CD4-positive, alpha-beta T cell (primary cell): ENCODE results near the gene THOC7. TPM values are rescaled to one million over a fixed set of nuclear protein-coding genes. Genes with fewer than 3 reads are reported as not detected.
A peak's percentile ranks its signal among the peaks of the same experiment; 100 is the strongest.

ENCODE experiments used
- ATAC-seq: fragments of 200-7000 bp; cut with Tn5 transposase; one replicate; pipeline ENCODE4 v1.10.0; 2022; ENCODE audit warnings: mild to moderate bottlenecking; ENCODE audit not compliant: poor library complexity
- CTCF ChIA-PET: fragments of 350-600 bp; sonication (Branson Sonifier 250); formaldehyde crosslinking; loops from one replicate; lab custom pipeline; 2021; ENCODE audit warnings: antibody characterized with exemption, inconsistent platforms; lab: Charles Lee
- POLR2A ChIA-PET: fragments of 350-600 bp; sonication (Branson Sonifier 250); formaldehyde crosslinking; loops from one replicate; lab custom pipeline; 2021; ENCODE audit warnings: antibody characterized with exemption, inconsistent platforms; lab: Charles Lee
- DNase-seq, 14 experiments: peaks; one replicate each; pipeline ENCODE4 v3.0.0-alpha.2; 2013 to 2020; ENCODE audit warnings: mixed read lengths in 2 of 14
- H3K27ac ChIP-seq, 2 donors: one replicate each; pipeline versions ENCODE4 v1.5.1 to v1.7.0; 2013; ENCODE audit warnings: low read length in 2 of 2, low read depth in 1 of 2, mild to moderate bottlenecking in 1 of 2
- H3K27me3 ChIP-seq, 2 experiments: 1 replicate in 1 of 2; 2 replicates in 1 of 2; pipeline versions ENCODE4 v1.6.1 to v1.7.0; 2013; ENCODE audit warnings: low read length in 2 of 2, control low read depth in 1 of 2, mild to moderate bottlenecking in 1 of 2, moderate library complexity in 1 of 2; ENCODE audit not compliant: insufficient read depth in 2 of 2, control insufficient read depth in 1 of 2
- H3K36me3 ChIP-seq: one replicate; pipeline ENCODE4 v1.6.1; 2013; ENCODE audit warnings: low read length, control low read depth; ENCODE audit not compliant: insufficient read depth
- H3K4me1 ChIP-seq: one replicate; pipeline ENCODE4 v1.6.1; 2013; ENCODE audit warnings: low read length, control low read depth; ENCODE audit not compliant: insufficient read depth
- H3K4me3 ChIP-seq: one replicate; pipeline ENCODE4 v1.5.1; 2013; ENCODE audit warnings: mild to moderate bottlenecking, low read length, moderate library complexity
- H3K9me3 ChIP-seq, 2 experiments: 1 replicate in 1 of 2; 2 replicates in 1 of 2; pipeline versions ENCODE4 v1.6.1 to v1.7.0; 2013; ENCODE audit warnings: low read length in 2 of 2, mild to moderate bottlenecking in 2 of 2, control low read depth in 1 of 2, moderate library complexity in 1 of 2; ENCODE audit not compliant: control insufficient read depth in 1 of 2, insufficient read depth in 1 of 2
- H3K27ac Mint-ChIP-seq: one replicate; pipeline ENCODE4 v1.8.0; 2020; ENCODE audit warnings: mixed read lengths
- H3K27me3 Mint-ChIP-seq: one replicate; pipeline ENCODE4 v1.8.0; 2021; ENCODE audit warnings: mixed read lengths
- H3K36me3 Mint-ChIP-seq: one replicate; pipeline ENCODE4 v1.8.0; 2021; ENCODE audit warnings: low read depth, mixed read lengths
- H3K4me1 Mint-ChIP-seq: one replicate; pipeline ENCODE4 v1.8.0; 2021; ENCODE audit warnings: low read depth, mixed read lengths
- H3K4me3 Mint-ChIP-seq: one replicate; pipeline ENCODE4 v1.8.0; 2020; ENCODE audit warnings: mild to moderate bottlenecking, mixed read lengths
- H3K9me3 Mint-ChIP-seq: one replicate; pipeline ENCODE4 v1.8.0; 2020; ENCODE audit warnings: mixed read lengths
- intact Hi-C, 2 experiments: fragments of 100-400 bp; cut with DNase I in 1 of 2; cut with micrococcal nuclease in 1 of 2; formaldehyde crosslinking; loops; one replicate each; pipeline versions ENCODE4 v1.15.1 to v1.9.0; 2023 to 2025; cut with DNase I, micrococcal nuclease
- total RNA-seq, 174 experiments: library from RNA in 2 of 174; stranded (reverse) in 2 of 174; gene quantifications; one replicate each; pipeline ENCODE4 v1.2.3 and lab custom pipeline; 2021 to 2026
- TF ChIP-seq, protein P1 (sequence below): fragments of 200-600 bp; IDR thresholded peaks from one replicate; pipeline ENCODE4 v1.8.0; 2022; ENCODE audit warnings: antibody characterized with exemption, mild to moderate bottlenecking

THOC7 gene
- total RNA-seq, 2 experiments from 2014 or later = 21.6 to 23.7 TPM

DNA sequence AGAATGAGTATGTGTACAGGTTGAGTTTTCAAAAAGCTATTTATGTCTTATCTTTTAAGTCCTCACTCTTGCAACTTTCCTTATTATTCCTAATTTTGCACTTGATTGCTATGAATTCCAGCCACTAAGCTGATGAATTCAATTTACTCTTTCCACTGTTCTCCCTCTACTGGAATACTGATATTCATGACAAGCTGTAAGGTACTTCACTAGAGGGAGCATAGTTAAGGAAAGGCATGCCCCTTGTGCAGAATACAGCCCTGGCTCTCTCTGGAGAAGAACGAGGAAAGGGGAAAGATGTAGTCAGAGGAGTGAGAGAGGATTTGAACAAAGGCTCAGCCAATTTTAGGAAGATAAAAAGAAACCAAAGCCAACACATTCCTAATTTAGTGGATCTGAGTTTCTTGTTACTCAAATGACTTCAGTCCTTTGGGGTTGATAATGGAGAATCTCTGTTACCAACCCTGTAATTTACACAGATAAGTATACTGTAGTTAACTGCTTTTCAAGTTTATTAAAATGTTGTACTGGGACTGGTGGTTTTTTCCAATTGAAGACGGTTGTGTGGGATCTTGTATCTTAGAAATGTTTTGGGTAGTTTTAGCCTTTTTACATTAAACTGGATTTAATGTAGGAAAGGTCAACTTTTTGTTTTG, 44.6 kb upstream of the THOC7 start:
- Histone ChIP-seq H3K4me1 (peaks cover 11% of the 10 kb centered on the region), H3K27me3 (no peaks in the 10 kb centered on the region), H3K9me3 (no peaks in the 10 kb centered on the region), H3K36me3 (peaks cover 3% of the 10 kb centered on the region), H3K27ac (no peak overlapping the region), H3K4me3 (no peak overlapping the region)
- Mint-ChIP-seq H3K36me3 (peaks cover 20% of the 10 kb centered on the region), H3K27ac (peak overlapping the region; percentile 94), H3K4me1 (peaks cover 28% of the 10 kb centered on the region), H3K4me3 (no peak overlapping the region), H3K27me3 (no peaks in the 10 kb centered on the region), H3K9me3 (no peaks in the 10 kb centered on the region)
- DNase-seq (no peak), ATAC-seq (no peak)
- TF ChIP-seq, protein P1, sequence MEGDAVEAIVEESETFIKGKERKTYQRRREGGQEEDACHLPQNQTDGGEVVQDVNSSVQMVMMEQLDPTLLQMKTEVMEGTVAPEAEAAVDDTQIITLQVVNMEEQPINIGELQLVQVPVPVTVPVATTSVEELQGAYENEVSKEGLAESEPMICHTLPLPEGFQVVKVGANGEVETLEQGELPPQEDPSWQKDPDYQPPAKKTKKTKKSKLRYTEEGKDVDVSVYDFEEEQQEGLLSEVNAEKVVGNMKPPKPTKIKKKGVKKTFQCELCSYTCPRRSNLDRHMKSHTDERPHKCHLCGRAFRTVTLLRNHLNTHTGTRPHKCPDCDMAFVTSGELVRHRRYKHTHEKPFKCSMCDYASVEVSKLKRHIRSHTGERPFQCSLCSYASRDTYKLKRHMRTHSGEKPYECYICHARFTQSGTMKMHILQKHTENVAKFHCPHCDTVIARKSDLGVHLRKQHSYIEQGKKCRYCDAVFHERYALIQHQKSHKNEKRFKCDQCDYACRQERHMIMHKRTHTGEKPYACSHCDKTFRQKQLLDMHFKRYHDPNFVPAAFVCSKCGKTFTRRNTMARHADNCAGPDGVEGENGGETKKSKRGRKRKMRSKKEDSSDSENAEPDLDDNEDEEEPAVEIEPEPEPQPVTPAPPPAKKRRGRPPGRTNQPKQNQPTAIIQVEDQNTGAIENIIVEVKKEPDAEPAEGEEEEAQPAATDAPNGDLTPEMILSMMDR = no peak
- ChIA-PET POLR2A (interaction anchor here (1.5 kb wide), 1 partner anchor 60 kb away, joined by 4 read pairs; no protein-coding TSS in a partner anchor), CTCF (interaction anchor here (0.9 kb wide), 1 partner anchor 86 kb away, joined by 3 read pairs; no protein-coding TSS in a partner anchor)
- intact Hi-C loops = no loop called here

DNA sequence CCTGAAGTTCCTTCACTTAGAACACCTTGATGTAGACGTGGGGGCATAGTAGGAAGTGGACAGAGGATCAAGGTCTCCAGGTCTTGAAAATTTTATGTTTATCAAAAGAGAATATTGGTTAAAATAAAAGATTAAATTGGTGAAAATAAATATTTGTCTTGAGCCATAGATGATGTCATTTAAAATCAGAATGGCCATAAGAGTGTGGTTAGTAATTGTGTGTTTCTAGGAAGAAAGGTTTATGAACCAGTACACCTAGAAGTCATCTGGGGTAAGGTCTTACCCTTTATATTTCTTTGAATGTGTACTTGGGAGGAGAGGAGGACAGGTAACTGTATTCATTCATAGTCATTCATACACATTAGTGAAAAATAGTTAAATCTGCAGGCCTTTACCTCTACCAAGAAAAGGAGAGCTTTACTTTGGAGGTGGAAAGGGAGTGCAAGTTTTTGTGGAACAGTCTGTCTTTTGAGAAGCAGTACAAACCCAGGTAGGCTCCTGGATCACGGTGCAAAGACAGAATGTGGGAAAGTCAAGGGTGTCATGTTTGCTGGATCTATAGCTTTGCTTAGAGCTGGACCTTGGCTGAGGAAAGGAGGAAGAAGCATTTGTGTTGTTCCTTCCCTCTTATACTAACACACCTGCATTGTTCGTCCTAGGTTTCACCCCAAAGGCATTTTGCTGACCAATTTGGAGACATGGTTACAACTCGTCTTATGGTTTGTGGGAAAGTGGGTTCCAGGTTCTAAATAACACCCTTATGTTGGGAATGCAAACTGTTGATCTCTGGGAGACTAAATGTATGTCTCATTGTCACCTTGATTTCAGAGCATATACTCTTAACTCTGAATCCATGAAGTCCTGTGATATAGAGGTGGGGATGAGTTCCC, 42.4 kb upstream of the THOC7 start:
- Histone ChIP-seq H3K36me3 (peaks cover 9% of the 10 kb centered on the region), H3K9me3 (no peaks in the 10 kb centered on the region), H3K4me3 (no peak overlapping the region), H3K27me3 (no peaks in the 10 kb centered on the region), H3K4me1 (peaks cover 2% of the 10 kb centered on the region), H3K27ac (no peak overlapping the region)
- Mint-ChIP-seq H3K9me3 (no peaks in the 10 kb centered on the region), H3K4me1 (peaks cover 22% of the 10 kb centered on the region), H3K4me3 (no peak overlapping the region), H3K27ac (peak overlapping the region; percentile 7), H3K36me3 (peaks cover 21% of the 10 kb centered on the region), H3K27me3 (no peaks in the 10 kb centered on the region)
- DNase-seq (no peak), ATAC-seq (no peak)
- POLR2A ChIA-PET = no interaction called here
- TF ChIP-seq, protein P1 = no peak
- CTCF ChIA-PET = no interaction called here
- intact Hi-C loops = no loop called here

- TF ChIP-seq, protein P1 = no peak
- ChIA-PET POLR2A (interaction anchor here (0.6 kb wide), 1 partner anchor 12 kb away, joined by 3 read pairs; the partner anchor contains the start of gene SCAANT1), CTCF (interaction anchor here (0.6 kb wide), 1 partner anchor 18 kb away, joined by 3 read pairs; no protein-coding TSS in a partner anchor)
- H3K27ac Mint-ChIP-seq = peak overlapping the region; percentile 17
- H3K36me3 ChIP-seq = peaks cover 34% of the 10 kb centered on the region
- no peaks in the 10 kb centered on the region for H3K27me3 Mint-ChIP-seq
- H3K9me3 Mint-ChIP-seq = no peaks in the 10 kb centered on the region
- H3K9me3 ChIP-seq = no peaks in the 10 kb centered on the region
- intact Hi-C loops = no loop called here
- DNase-seq = no peak
- H3K4me1 Mint-ChIP-seq = peaks cover 25% of the 10 kb centered on the region
- no peaks in the 10 kb centered on the region for H3K27me3 ChIP-seq
- no peak overlapping the region for H3K27ac ChIP-seq
- no peak overlapping the region for H3K4me3 ChIP-seq
- peaks cover 1% of the 10 kb centered on the region for H3K4me1 ChIP-seq
- H3K4me3 Mint-ChIP-seq = no peak overlapping the region
- ATAC-seq = no peak
- H3K36me3 Mint-ChIP-seq = peaks cover 50% of the 10 kb centered on the region
Observed at GRCh38 chr3:63900459-63900858, 36.9 kb upstream of the THOC7 start.
